Measurements from ENCODE around the gene PLCL1.

DNA sequence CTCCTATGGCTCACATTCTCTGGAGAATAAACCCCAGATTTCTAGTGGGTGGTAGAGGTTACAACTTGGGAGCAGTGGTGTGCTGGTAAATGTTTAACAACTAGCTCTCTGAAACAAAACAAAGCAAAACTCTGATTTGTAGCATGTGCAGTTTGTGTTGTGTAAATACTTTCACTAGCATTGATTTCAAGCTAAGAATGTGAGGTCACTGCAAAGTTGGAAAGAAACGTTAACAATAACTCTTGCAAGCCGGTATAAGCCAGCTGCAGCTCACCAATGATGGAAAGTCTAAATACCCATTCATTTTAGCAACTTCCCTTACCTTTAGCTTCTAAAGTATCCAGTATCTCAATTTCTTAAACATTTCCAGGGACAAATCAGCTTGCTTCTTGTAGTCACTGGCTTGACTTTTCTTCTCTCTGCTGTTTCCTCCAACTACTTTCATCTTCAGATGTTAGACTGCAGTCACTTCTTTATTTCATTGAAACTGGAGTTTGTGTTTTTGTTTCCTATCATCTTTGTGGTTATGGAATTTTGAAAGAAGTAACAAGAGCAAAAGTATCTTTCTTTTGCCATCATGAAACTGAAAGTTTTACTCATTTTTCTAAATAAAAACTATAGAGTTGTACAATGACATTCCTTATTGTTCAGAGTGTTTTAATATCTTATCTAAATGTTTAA is 140.2 kb downstream of the PLCL1 start:
- TF ChIP-seq, protein P1, sequence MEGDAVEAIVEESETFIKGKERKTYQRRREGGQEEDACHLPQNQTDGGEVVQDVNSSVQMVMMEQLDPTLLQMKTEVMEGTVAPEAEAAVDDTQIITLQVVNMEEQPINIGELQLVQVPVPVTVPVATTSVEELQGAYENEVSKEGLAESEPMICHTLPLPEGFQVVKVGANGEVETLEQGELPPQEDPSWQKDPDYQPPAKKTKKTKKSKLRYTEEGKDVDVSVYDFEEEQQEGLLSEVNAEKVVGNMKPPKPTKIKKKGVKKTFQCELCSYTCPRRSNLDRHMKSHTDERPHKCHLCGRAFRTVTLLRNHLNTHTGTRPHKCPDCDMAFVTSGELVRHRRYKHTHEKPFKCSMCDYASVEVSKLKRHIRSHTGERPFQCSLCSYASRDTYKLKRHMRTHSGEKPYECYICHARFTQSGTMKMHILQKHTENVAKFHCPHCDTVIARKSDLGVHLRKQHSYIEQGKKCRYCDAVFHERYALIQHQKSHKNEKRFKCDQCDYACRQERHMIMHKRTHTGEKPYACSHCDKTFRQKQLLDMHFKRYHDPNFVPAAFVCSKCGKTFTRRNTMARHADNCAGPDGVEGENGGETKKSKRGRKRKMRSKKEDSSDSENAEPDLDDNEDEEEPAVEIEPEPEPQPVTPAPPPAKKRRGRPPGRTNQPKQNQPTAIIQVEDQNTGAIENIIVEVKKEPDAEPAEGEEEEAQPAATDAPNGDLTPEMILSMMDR (IDR thresholded peaks at IDR 0.05) = no peak
- TF ChIP-seq POLR2A (IDR thresholded peaks at IDR 0.05) = no peak
- TF ChIP-seq EP300 (IDR thresholded peaks at IDR 0.05) = no peak
